Inferior parietal cortex (tissue), 1 donor: ENCODE measurements around the gene TSSK1B.
"Not testable (repeated sequence)": the region's sequence is repeated elsewhere in the genome, so short reads cannot be mapped to it uniquely, and the experiment has no call there.

Source experiments
- DNase-seq: peaks from one replicate; pipeline ENCODE4 v3.0.0-alpha.2; 2016; ENCODE audit errors: extremely low spot score

The TSSK1B gene

GRCh38 chr5:113397986-113398385, 36.8 kb downstream of the TSSK1B start:
- DNase-seq: not testable (repeated sequence)

DNA sequence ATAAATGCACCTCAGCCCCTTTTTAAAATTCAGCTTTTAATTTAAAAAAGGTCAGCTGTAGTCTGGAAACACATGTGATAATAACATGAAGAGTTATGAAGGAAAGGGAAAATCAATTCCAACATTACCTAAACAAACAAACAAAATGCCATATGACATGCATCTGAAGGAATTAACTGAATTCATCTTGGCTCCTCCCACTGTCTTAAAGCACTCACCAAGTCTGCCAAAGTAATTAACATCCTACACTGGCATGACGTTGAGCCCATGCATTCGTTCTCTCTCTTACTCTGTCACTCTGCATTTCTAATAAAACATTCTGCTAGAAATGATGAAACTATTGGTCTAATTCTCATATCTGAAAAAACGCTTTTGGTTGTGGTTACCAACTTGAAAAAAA, 37.7 kb downstream of the TSSK1B start:
- no peak for DNase-seq

GRCh38 chr5:113394658-113395057, 40.1 kb downstream of the TSSK1B start:
- DNase-seq: no peak

DNA sequence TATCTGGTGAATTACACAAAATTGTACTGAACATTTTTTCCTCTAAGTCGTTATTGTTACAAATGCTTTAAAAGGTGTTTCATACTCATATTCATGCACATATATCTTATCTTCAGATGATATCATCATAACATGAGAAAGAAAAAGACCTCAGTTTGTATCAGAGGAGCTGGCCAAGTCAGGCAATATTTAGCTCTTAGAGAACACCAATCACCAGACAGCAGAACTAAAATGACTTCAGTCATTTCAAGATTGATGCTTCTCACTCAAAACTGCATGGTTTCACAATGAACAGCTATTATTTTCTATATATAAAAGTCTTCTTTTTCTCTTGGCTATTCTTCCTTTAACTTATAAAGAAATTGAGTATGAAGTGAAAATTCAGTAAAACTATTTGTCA, 44.6 kb downstream of the TSSK1B start:
- DNase-seq: no peak

GRCh38 chr5:113389116-113389515, 45.7 kb downstream of the TSSK1B start:
- no peak for DNase-seq

DNA sequence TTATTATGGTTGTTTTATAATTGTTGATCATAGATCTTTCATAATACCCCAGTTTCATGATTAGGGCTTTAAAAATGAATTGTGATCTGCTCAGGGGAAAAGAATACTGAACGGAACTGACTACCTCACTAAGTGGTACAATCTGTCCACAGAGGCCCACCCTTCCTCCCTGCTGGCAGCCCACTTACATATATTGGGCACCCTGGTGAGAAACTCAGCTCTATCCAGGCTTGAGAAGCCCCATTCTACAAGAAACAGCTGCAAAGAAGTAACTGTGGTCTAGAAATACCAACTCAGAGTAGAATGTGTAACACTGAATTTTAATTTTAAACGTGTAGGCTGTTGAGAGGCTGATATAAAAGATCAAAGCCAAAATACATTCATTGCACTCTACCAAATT, 46.9 kb downstream of the TSSK1B start:
- DNase-seq: no peak

DNA sequence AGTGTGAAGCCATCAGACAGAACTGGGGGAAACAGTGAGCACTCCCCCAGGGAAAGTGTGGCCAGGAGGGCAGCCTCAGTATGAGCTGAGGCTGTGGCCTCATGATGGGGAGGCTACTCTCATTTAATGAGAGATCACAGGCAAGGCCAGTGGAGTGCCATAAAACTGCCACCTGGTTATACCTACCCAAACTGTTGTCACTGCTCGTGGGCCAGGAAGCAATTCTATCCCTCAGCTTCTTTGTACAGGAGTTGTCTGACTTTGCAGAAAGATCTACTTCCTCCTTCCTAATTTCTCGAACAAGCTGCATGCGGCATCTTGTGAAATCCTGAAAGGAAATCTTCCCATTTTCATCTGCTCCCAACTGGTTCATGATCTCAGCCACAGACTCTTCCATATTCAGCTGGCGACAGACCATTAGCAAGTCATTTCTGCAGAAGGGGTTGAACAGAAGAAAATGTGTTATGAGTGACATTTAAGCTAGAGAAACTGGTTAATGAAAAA, 50.0 kb downstream of the TSSK1B start:
- DNase-seq: no peak

DNA sequence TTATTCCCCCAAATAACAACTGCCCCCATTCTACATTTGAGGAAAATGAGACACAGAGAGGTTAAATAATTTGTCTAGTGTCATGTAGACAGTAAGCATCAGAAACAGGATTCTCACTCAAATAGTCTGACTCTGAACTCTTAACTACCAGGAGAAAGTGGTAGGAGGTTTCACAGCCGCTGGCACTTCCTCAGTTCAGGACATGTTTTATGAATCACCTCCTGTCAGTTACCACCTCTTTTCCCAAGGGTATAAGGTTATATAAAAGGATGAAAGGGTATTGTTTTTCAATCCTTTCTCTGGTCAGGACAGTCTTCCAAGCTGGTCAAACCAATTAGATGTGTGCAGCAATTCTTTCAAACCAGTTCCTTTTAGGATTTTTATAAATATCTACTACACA, 52.1 kb downstream of the TSSK1B start:
- DNase-seq: no peak
